GM12872 (cell line): ENCODE measurements around the gene DHRS7.

Experiments used
- CTCF ChIP-seq: IDR thresholded peaks from 3 replicates; pipeline ENCODE4 v1.5.1; 2011; ENCODE audit warnings: low read depth, mild to moderate bottlenecking, low read length, moderate library complexity; ENCODE audit not compliant: insufficient read depth

The DHRS7 gene

GRCh38 chr14:60164712-60165546, at the start of gene DHRS7:
Gene DHRS7 (minus strand): TSS chr14:60165398. CDS start chr14:60165309, 89 bp downstream.
- peak; percentile 51 for TF ChIP-seq CTCF

GRCh38 chr14:60214415-60215126, 49.4 kb upstream of the DHRS7 start:
- no peak for TF ChIP-seq CTCF

- no peak for TF ChIP-seq CTCF
Observed at GRCh38 chr14:60214003-60214402, 48.8 kb upstream of the DHRS7 start.

GRCh38 chr14:60212503-60213371, 47.5 kb upstream of the DHRS7 start:
- TF ChIP-seq CTCF: no peak

- no peak for TF ChIP-seq CTCF
Observed at GRCh38 chr14:60211153-60211552, 46.0 kb upstream of the DHRS7 start.

GRCh38 chr14:60210703-60211102, 45.5 kb upstream of the DHRS7 start:
- no peak for TF ChIP-seq CTCF
